Peyer's patch (tissue), 4 donors: ENCODE data around the gene TMCC1.

ENCODE experiments used
- POLR2A ChIP-seq, 2 donors: fragments of 450-650 bp; IDR thresholded peaks; one replicate each; pipeline ENCODE4 v1.5.1; 2017; ENCODE audit warnings: antibody characterized with exemption in 2 of 2, mild to moderate bottlenecking in 2 of 2, moderate library complexity in 2 of 2
- TF ChIP-seq, protein P1 (sequence below), 6 experiments: fragments of 450-650 bp in 4 of 6; fragments of 200-600 bp in 2 of 6; sonication (generic) in 1 of 6; IDR thresholded peaks; one replicate each; pipeline ENCODE4 v1.5.1; 2017 to 2019; ENCODE audit warnings: antibody characterized with exemption in 6 of 6, mild to moderate bottlenecking in 3 of 6, moderate library complexity in 1 of 6

DNA sequence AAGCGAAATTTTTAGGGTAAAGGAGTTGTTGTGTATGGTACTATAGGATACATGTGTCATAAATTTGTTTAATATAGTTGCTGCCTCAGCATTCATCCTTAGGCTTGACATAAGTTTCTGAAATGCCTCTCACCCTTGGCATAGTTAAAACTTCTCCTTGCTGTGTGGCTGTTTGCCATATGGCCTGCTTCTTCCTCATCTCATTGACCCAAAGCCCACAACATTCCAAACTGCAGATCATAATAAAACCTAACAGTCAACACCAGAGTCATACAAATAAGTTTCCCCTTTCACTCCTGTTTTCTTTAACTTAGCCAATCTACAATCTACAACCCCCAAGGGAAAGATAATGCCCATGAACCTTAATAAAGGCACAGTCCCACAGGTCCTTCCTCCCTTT is 136.6 kb downstream of the TMCC1 start:
- TF ChIP-seq POLR2A (IDR thresholded peaks at IDR 0.05): no peak
- TF ChIP-seq, protein P1, sequence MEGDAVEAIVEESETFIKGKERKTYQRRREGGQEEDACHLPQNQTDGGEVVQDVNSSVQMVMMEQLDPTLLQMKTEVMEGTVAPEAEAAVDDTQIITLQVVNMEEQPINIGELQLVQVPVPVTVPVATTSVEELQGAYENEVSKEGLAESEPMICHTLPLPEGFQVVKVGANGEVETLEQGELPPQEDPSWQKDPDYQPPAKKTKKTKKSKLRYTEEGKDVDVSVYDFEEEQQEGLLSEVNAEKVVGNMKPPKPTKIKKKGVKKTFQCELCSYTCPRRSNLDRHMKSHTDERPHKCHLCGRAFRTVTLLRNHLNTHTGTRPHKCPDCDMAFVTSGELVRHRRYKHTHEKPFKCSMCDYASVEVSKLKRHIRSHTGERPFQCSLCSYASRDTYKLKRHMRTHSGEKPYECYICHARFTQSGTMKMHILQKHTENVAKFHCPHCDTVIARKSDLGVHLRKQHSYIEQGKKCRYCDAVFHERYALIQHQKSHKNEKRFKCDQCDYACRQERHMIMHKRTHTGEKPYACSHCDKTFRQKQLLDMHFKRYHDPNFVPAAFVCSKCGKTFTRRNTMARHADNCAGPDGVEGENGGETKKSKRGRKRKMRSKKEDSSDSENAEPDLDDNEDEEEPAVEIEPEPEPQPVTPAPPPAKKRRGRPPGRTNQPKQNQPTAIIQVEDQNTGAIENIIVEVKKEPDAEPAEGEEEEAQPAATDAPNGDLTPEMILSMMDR (IDR thresholded peaks at IDR 0.05): no peak
